Esophagus squamous epithelium (tissue), 4 donors: ENCODE measurements around the gene ANKRD6.

ENCODE experiments used
- CTCF ChIP-seq, 6 experiments: fragments of 450-650 bp in 4 of 6; fragments of 200-600 bp in 2 of 6; sonication (generic) in 2 of 6; IDR thresholded peaks; one replicate each; pipeline ENCODE4 v1.5.1; 2016 to 2019; ENCODE audit warnings: antibody characterized with exemption in 6 of 6, mild to moderate bottlenecking in 4 of 6, moderate library complexity in 4 of 6
- POLR2A ChIP-seq, 4 donors: fragments of 450-650 bp; IDR thresholded peaks; one replicate each; pipeline ENCODE4 v1.6.1; 2017; ENCODE audit warnings: antibody characterized with exemption in 4 of 4, mild to moderate bottlenecking in 4 of 4, moderate library complexity in 3 of 4

- no peak for TF ChIP-seq CTCF (IDR thresholded peaks at IDR 0.05)
- no peak for TF ChIP-seq POLR2A (IDR thresholded peaks at IDR 0.05)
Measured at GRCh38 chr6:89413006-89413400, 19.9 kb upstream of the ANKRD6 start.
